Measurements from ENCODE around the gene TMPRSS9. TPM values are rescaled to one million over a fixed set of nuclear protein-coding genes. Genes with fewer than 3 reads are reported as not detected.

Gene TMPRSS9
- total RNA-seq, 3 donors from 2014 or later (not counting 1 experiment from before 2014, with no cell fraction given) = not detected

DNA sequence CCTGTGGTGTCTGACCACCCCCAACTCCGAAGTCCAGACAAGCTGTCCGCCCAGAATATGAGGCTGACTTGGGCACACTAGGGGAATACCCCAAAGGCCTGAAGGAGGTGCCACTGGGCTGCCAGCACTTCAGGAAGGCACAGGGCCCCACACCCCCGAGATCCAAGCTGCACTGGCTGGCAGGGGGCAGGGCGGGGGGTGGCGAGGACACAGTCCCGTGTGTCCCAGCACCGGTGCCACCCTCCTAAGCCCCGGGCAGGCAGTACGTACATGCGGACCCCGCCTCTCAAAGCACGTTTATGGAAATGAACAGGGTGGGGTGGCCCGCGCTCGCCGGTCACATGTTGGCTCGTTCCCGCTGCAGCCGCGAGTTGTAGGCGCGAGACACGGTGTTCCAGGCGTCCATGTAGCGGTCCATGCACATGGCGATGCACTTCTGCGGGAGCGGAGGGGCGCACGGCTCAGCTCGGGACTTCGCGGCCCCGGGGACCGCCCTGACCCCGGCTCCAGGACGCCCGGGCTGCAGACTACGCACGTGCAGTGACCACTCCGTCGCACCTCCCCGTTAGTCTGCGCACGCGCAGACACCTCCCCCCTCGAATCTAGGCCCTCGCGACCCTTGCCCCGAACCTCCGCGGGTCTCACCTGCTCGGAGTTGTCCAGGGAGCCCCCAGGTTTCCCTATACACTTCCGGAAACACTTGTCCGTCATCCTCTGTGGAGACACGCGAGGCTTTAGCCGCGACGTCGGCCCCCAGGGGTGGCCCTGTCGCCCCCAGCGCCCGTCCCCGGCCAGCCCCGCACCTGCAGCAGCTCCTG lies 66.8 kb downstream of the TMPRSS9 start:
- Mint-ChIP-seq H3K4me1 (peaks cover 10 to 14% of the 10 kb centered on the region in 2 donors), H3K9me3 (no peaks in the 10 kb centered on the region), H3K4me3 (peak overlapping the region; percentile 97), H3K27ac (peak overlapping the region; percentile 96 to 98), H3K27me3 (ENCODE audit: low read depth in 2 of 2) (no peaks in the 10 kb centered on the region), H3K36me3 (no peaks in the 10 kb centered on the region)
- H3K4me1 ChIP-seq (ENCODE audit: control insufficient read depth, insufficient read depth, low read length) = peaks cover 23% of the 10 kb centered on the region
- no peaks in the 10 kb centered on the region for H3K27me3 ChIP-seq (ENCODE audit: control insufficient read depth, insufficient read depth, low read length)
- peak; percentile 29 to 63 for DNase-seq
- TF ChIP-seq, protein P1, sequence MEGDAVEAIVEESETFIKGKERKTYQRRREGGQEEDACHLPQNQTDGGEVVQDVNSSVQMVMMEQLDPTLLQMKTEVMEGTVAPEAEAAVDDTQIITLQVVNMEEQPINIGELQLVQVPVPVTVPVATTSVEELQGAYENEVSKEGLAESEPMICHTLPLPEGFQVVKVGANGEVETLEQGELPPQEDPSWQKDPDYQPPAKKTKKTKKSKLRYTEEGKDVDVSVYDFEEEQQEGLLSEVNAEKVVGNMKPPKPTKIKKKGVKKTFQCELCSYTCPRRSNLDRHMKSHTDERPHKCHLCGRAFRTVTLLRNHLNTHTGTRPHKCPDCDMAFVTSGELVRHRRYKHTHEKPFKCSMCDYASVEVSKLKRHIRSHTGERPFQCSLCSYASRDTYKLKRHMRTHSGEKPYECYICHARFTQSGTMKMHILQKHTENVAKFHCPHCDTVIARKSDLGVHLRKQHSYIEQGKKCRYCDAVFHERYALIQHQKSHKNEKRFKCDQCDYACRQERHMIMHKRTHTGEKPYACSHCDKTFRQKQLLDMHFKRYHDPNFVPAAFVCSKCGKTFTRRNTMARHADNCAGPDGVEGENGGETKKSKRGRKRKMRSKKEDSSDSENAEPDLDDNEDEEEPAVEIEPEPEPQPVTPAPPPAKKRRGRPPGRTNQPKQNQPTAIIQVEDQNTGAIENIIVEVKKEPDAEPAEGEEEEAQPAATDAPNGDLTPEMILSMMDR (IDR thresholded peaks at IDR 0.05) = no peak
- H3K27ac ChIP-seq (ENCODE audit: low read length) = peak overlapping the region; percentile 86
- 4% methylated on average over 66 of the region's 66 CpGs for WGBS (ENCODE audit: insufficient coverage)
- H3K36me3 ChIP-seq (ENCODE audit: control insufficient read depth, insufficient read depth, low read length) = peaks cover 12% of the 10 kb centered on the region
- H3K9me3 ChIP-seq (ENCODE audit: control insufficient read depth, insufficient read depth, low read length) = no peaks in the 10 kb centered on the region
- peak overlapping the region; percentile 73 for H3K4me3 ChIP-seq (ENCODE audit: low read length)
- ATAC-seq = peak; percentile 2 to 21 (median 7)
- intact Hi-C loops (cut with micrococcal nuclease) = loop anchor here (1.0 kb wide), 1 partner anchor 30 kb away; no protein-coding TSS in a partner anchor

DNA sequence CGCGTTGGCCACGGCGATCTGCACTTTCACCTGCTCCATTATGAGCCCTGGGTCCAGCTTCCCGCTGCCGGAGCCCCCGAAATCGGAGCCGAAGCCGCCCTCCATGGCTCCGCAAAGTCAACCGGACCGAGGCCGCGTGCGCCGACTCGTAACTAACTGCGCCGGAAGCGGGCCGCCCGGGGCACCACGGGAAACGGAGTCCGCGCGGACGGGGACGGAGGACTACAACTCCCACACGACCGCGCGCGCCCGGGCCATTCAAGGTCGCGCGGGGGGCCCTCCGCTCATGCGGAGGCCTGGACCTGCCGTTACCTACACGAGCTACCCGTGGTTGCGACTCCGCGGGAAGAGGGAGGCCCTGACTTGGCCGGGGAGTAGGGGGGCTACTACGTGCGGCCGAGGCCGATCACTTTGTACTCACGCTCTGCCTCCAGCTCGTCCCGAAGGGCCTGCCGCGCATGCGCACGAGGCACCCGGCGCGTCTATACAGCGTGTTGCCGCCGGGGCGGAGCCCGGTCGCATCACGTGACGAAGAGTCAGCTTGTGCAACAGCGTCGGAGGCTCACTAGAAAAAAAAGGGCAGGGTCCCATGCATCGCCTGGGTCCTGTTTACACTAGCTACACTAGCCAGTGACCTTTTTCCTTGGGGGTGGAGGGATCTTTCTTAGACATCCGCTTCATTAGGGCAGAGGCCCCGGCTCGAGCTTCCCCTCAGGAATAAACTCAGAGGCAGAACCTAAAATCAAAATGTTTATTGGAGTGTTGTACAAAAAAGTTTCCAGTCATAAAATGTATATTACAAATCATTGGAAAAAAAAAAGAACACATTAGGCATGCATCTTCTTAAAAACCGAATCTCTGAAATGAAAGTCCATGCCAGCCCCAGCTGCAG lies 67.6 kb downstream of the TMPRSS9 start, which contains the start of gene TIMM13:
TSS of gene TIMM13 (minus strand) at position 158 of the 892 bp plus-strand sequence. CDS start at position 105, 53 bp downstream.
- ATAC-seq (peak; percentile 93 to 96 (median 96)), DNase-seq (peak; percentile 98 to 99)
- H3K4me1 ChIP-seq (ENCODE audit: control insufficient read depth, insufficient read depth, low read length) = peaks cover 23% of the 10 kb centered on the region
- H3K4me3 Mint-ChIP-seq = peak within 1 kb of the TSS; percentile 97
- no peaks in the 10 kb centered on the region for H3K9me3 Mint-ChIP-seq
- H3K27ac Mint-ChIP-seq = peak within 1 kb of the TSS; percentile 96 to 98
- H3K36me3 Mint-ChIP-seq = no peaks in the 10 kb centered on the region
- no peaks in the 10 kb centered on the region for H3K27me3 ChIP-seq (ENCODE audit: control insufficient read depth, insufficient read depth, low read length)
- TF ChIP-seq, protein P1 (IDR thresholded peaks at IDR 0.05) = no peak
- H3K27me3 Mint-ChIP-seq (ENCODE audit: low read depth in 2 of 2) = no peaks in the 10 kb centered on the region
- under 1% methylated on average over 77 of the region's 77 CpGs for WGBS (ENCODE audit: insufficient coverage)
- peak within 1 kb of the TSS; percentile 86 for H3K27ac ChIP-seq (ENCODE audit: low read length)
- intact Hi-C loops (cut with micrococcal nuclease) = loop anchor here (1.0 kb wide), 1 partner anchor 30 kb away; no protein-coding TSS in a partner anchor
- peaks cover 10 to 14% of the 10 kb centered on the region in 2 donors for H3K4me1 Mint-ChIP-seq
- H3K9me3 ChIP-seq (ENCODE audit: control insufficient read depth, insufficient read depth, low read length) = no peaks in the 10 kb centered on the region
- H3K36me3 ChIP-seq (ENCODE audit: control insufficient read depth, insufficient read depth, low read length) = peaks cover 14% of the 10 kb centered on the region
- H3K4me3 ChIP-seq (ENCODE audit: low read length) = peak within 1 kb of the TSS; percentile 73

DNA sequence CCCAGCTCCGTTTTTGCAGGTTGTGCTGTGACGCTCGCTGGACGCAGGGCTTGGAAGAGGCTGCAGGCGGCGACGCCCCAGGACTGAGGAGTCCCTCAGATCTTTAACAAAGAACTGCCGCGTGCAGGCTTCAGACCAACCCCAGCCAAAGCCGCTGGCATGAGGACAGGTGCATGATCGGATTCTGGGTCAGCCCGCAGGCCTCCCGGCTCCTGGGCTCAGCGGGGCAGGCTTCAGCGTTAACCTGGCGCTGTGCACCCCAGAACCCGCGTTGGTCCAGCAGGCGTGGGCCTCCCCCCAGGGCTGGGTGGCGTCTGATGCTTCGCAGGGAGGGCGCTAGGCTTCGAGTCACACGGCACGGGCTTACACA lies 68.2 kb downstream of the TMPRSS9 start:
- H3K9me3 ChIP-seq (ENCODE audit: control insufficient read depth, insufficient read depth, low read length) = no peaks in the 10 kb centered on the region
- DNase-seq = peak in 1 of 2 donors; percentile 29
- Mint-ChIP-seq H3K36me3 (no peaks in the 10 kb centered on the region), H3K9me3 (no peaks in the 10 kb centered on the region), H3K27me3 (ENCODE audit: low read depth in 2 of 2) (no peaks in the 10 kb centered on the region), H3K4me1 (peaks cover 10 to 14% of the 10 kb centered on the region in 2 donors), H3K4me3 (peak overlapping the region; percentile 97), H3K27ac (peak overlapping the region; percentile 96 to 98)
- ATAC-seq = no peak
- H3K27me3 ChIP-seq (ENCODE audit: control insufficient read depth, insufficient read depth, low read length) = no peaks in the 10 kb centered on the region
- WGBS (ENCODE audit: insufficient coverage) = 77% methylated on average over 25 of the region's 25 CpGs
- H3K4me1 ChIP-seq (ENCODE audit: control insufficient read depth, insufficient read depth, low read length) = peaks cover 23% of the 10 kb centered on the region
- TF ChIP-seq, protein P1 (IDR thresholded peaks at IDR 0.05) = no peak
- H3K4me3 ChIP-seq (ENCODE audit: low read length) = no peak overlapping the region
- intact Hi-C loops (cut with micrococcal nuclease) = no loop called here
- peaks cover 14% of the 10 kb centered on the region for H3K36me3 ChIP-seq (ENCODE audit: control insufficient read depth, insufficient read depth, low read length)
- H3K27ac ChIP-seq (ENCODE audit: low read length) = peak overlapping the region; percentile 86

All from natural killer cell (primary cell).